Epithelial cell of proximal tubule (primary cell): ENCODE data around the gene IL22RA1. TPM values are rescaled to one million over a fixed set of nuclear protein-coding genes. Genes with fewer than 3 reads are reported as not detected.

ENCODE experiments used
- DNase-seq: peaks from one replicate; pipeline ENCODE4 v3.0.0-alpha.2; 2011; ENCODE audit warnings: low read depth
- H3K4me3 ChIP-seq: 2 replicates; pipeline ENCODE4 v1.5.1; 2011; ENCODE audit warnings: low read depth, mild to moderate bottlenecking, low read length
- CTCF ChIP-seq: conservative IDR thresholded peaks from 2 replicates; pipeline ENCODE4 v1.5.1; 2012; ENCODE audit warnings: low read depth, mild to moderate bottlenecking, low read length
- total RNA-seq: library from RNA; depleted of rRNA; stranded (reverse); fragments of >200 nt; gene quantifications from 2 replicates; pipeline ENCODE4 v1.2.3, GENCODE V29; 2015

The IL22RA1 gene
- total RNA-seq, 1 donor from 2014 or later, result not detected

GRCh38 chr1:24156542-24157260, 13.8 kb upstream of the IL22RA1 start:
- no peak for TF ChIP-seq CTCF
- no peak overlapping the region for H3K4me3 ChIP-seq
- DNase-seq, result no peak

- H3K4me3 ChIP-seq, result no peak overlapping the region
- TF ChIP-seq CTCF, result peak; percentile 27
- no peak for DNase-seq
These were observed 12.3 kb upstream of the IL22RA1 start for GRCh38 chr1:24155011-24155782.

- no peak for DNase-seq
- no peak overlapping the region for H3K4me3 ChIP-seq
- TF ChIP-seq CTCF, result no peak
These were observed 11.3 kb upstream of the IL22RA1 start for GRCh38 chr1:24154215-24154614.

- TF ChIP-seq CTCF, result no peak
- no peak for DNase-seq
- no peak overlapping the region for H3K4me3 ChIP-seq
These were observed 9.9 kb upstream of the IL22RA1 start for GRCh38 chr1:24152631-24153494.

GRCh38 chr1:24151175-24151533, 8.2 kb upstream of the IL22RA1 start:
- no peak overlapping the region for H3K4me3 ChIP-seq
- TF ChIP-seq CTCF, result no peak
- DNase-seq, result no peak

- DNase-seq, result no peak
- H3K4me3 ChIP-seq, result peak overlapping the region; percentile 39
- TF ChIP-seq CTCF, result peak; percentile 74
These were observed 7.6 kb upstream of the IL22RA1 start for GRCh38 chr1:24150234-24151174.
